GM23338 (cell line): ENCODE data around the gene YIPF1. TPM values are rescaled to one million over a fixed set of nuclear protein-coding genes. Genes with fewer than 3 reads are reported as not detected.

Experiments used
- ATAC-seq: fragments of 200-7000 bp; cut with Tn5 transposase; 3 replicates; pipeline ENCODE4 v1.9.1; 2020
- DNase-seq: peaks from one replicate; pipeline ENCODE4 v3.0.0-alpha.2; 2015; ENCODE audit warnings: low spot score
- H2AFZ ChIP-seq: fragments of 200-600 bp; sonication (generic); 2 replicates; pipeline ENCODE4 v1.8.0; 2016; ENCODE audit warnings: antibody characterized with exemption, mild to moderate bottlenecking, moderate library complexity
- H3F3A ChIP-seq: fragments of 200-600 bp; sonication (generic); replicated peaks from 2 replicates; pipeline ENCODE4 v1.8.0; 2017; ENCODE audit warnings: antibody characterized with exemption, mixed run types, low read depth
- H3K27ac ChIP-seq: fragments of 200-600 bp; sonication (generic); 2 replicates; pipeline ENCODE4 v1.6.1; 2016; ENCODE audit warnings: low read depth
- H3K27me3 ChIP-seq: fragments of 200-600 bp; sonication (generic); 2 replicates; pipeline ENCODE4 v1.8.0; 2016; ENCODE audit warnings: mild to moderate bottlenecking, mixed run types, moderate library complexity; ENCODE audit not compliant: insufficient read depth
- H3K36me3 ChIP-seq: fragments of 200-600 bp; sonication (generic); 2 replicates; pipeline ENCODE4 v1.8.0; 2016; ENCODE audit warnings: mild to moderate bottlenecking; ENCODE audit not compliant: insufficient read depth
- H3K4me1 ChIP-seq: fragments of 200-600 bp; sonication (generic); 2 replicates; pipeline ENCODE4 v1.8.0; 2016; ENCODE audit warnings: mild to moderate bottlenecking, moderate library complexity; ENCODE audit not compliant: insufficient read depth
- H3K4me2 ChIP-seq: fragments of 200-600 bp; sonication (generic); 2 replicates; pipeline ENCODE4 v1.7.1; 2017; ENCODE audit warnings: mixed run types
- H3K4me3 ChIP-seq: fragments of 200-600 bp; sonication (generic); 2 replicates; pipeline ENCODE4 v1.6.1; 2016; ENCODE audit warnings: mixed run types
- H3K79me2 ChIP-seq: fragments of 200-600 bp; sonication (generic); replicated peaks from 2 replicates; pipeline ENCODE4 v1.8.0; 2017; ENCODE audit warnings: mild to moderate bottlenecking; ENCODE audit not compliant: insufficient read depth
- H3K9me2 ChIP-seq: fragments of 200-600 bp; sonication (generic); 2 replicates; pipeline ENCODE4 v1.8.0; 2017; ENCODE audit not compliant: insufficient read depth
- H4K20me1 ChIP-seq: fragments of 200-600 bp; sonication (generic); replicated peaks from 2 replicates; pipeline ENCODE4 v1.8.0; 2017; ENCODE audit warnings: mild to moderate bottlenecking; ENCODE audit not compliant: insufficient read depth
- H3K27ac Mint-ChIP-seq: 2 replicates; pipeline ENCODE4 v1.8.0; 2020; ENCODE audit warnings: inconsistent platforms, mild to moderate bottlenecking, moderate library complexity, mixed read lengths
- H3K27me3 Mint-ChIP-seq: 3 replicates; pipeline ENCODE4 v1.8.0; 2022; ENCODE audit warnings: low read depth, mild to moderate bottlenecking, moderate library complexity, mixed read lengths, inconsistent platforms; ENCODE audit not compliant: insufficient read depth, poor library complexity
- H3K36me3 Mint-ChIP-seq: 3 replicates; pipeline ENCODE4 v1.8.0; 2021; ENCODE audit warnings: low read depth, mild to moderate bottlenecking, inconsistent platforms, moderate library complexity, mixed read lengths
- H3K4me1 Mint-ChIP-seq: 3 replicates; pipeline ENCODE4 v1.8.0; 2020; ENCODE audit warnings: mild to moderate bottlenecking, inconsistent platforms, mixed read lengths
- H3K4me3 Mint-ChIP-seq: 3 replicates; pipeline ENCODE4 v1.8.0; 2021; ENCODE audit warnings: moderate library complexity, mild to moderate bottlenecking, inconsistent platforms, mixed read lengths
- H3K9me3 Mint-ChIP-seq: 3 replicates; pipeline ENCODE4 v1.8.0; 2020; ENCODE audit warnings: moderate library complexity, mild to moderate bottlenecking, inconsistent platforms, mixed read lengths
- CREB1 ChIP-seq: fragments of 250-450 bp; sonication (Bioruptor Pico); IDR thresholded peaks from 2 replicates; pipeline ENCODE4 v1.5.0; 2020; ENCODE audit warnings: low read depth, mild to moderate bottlenecking, moderate library complexity
- EZH2 ChIP-seq: fragments of 200-600 bp; sonication (generic); IDR thresholded peaks from one replicate; pipeline ENCODE4 v1.8.0; 2017; ENCODE audit warnings: antibody characterized with exemption, mild to moderate bottlenecking, low read depth; ENCODE audit not compliant: unreplicated experiment
- EZH2phosphoT487 ChIP-seq: fragments of 200-600 bp; sonication (generic); IDR thresholded peaks from one replicate; pipeline ENCODE4 v1.8.1; 2018; ENCODE audit warnings: antibody characterized with exemption; ENCODE audit not compliant: unreplicated experiment
- JUNB ChIP-seq: IDR thresholded peaks from one replicate; pipeline ENCODE4 v1.6.1; 2016; ENCODE audit warnings: antibody characterized with exemption; ENCODE audit not compliant: unreplicated experiment
- POLR2AphosphoS5 ChIP-seq: IDR thresholded peaks from 2 replicates; pipeline ENCODE4 v1.6.1; 2016; ENCODE audit warnings: antibody characterized with exemption, low read depth
- STAT1 ChIP-seq: IDR thresholded peaks from one replicate; pipeline ENCODE4 v1.6.1; 2016; ENCODE audit warnings: antibody characterized with exemption; ENCODE audit not compliant: unreplicated experiment
- ZNF114 ChIP-seq: fragments of 250-450 bp; sonication (Bioruptor Pico); IDR thresholded peaks from 2 replicates; pipeline ENCODE4 v1.5.0; 2020; ENCODE audit warnings: mild to moderate bottlenecking, moderate library complexity
- ZNF331 ChIP-seq: fragments of 250-450 bp; sonication (Bioruptor Pico); IDR thresholded peaks from 2 replicates; pipeline ENCODE4 v1.5.0; 2020; ENCODE audit warnings: low read depth, mild to moderate bottlenecking, moderate library complexity
- polyA plus RNA-seq: library from polyadenylated mRNA; unstranded; fragments of >200 nt; fragmentation: Nextera tagmentation; extraction: Ambion mirVana; gene quantifications from 2 replicates; pipeline ENCODE4 v1.2.1, GENCODE V29; 2016
- total RNA-seq: library from RNA; depleted of rRNA; stranded (reverse); fragments of >200 nt; shearing (Covaris generic); gene quantifications from 2 replicates; pipeline ENCODE4 v1.2.3, GENCODE V29; 2014
- TF ChIP-seq, protein P1 (sequence below): IDR thresholded peaks from 2 replicates; pipeline ENCODE4 v1.6.1; 2016; ENCODE audit warnings: antibody characterized with exemption
- TF ChIP-seq, protein P2 (sequence below): fragments of 250-450 bp; sonication (Bioruptor Pico); IDR thresholded peaks from 2 replicates; pipeline ENCODE4 v1.5.0; 2020; ENCODE audit warnings: mild to moderate bottlenecking, moderate library complexity
- TF ChIP-seq, protein P3 (sequence below): IDR thresholded peaks from one replicate; pipeline ENCODE4 v1.6.1; 2018; ENCODE audit warnings: antibody characterized with exemption; ENCODE audit not compliant: unreplicated experiment
- TF ChIP-seq, protein P4 (sequence below), 2 experiments: fragments of 200-600 bp in 1 of 2; sonication (generic) in 1 of 2; conservative IDR thresholded peaks; 2 replicates each; pipeline versions ENCODE4 v1.5.1 to v1.6.1; 2016 to 2017; ENCODE audit warnings: antibody characterized with exemption in 2 of 2, low read depth in 2 of 2, mild to moderate bottlenecking in 2 of 2, moderate library complexity in 1 of 2

YIPF1 gene
- total and polyA plus RNA-seq, 2 experiments from 2014 or later = 14.1 to 24.0 TPM

DNA sequence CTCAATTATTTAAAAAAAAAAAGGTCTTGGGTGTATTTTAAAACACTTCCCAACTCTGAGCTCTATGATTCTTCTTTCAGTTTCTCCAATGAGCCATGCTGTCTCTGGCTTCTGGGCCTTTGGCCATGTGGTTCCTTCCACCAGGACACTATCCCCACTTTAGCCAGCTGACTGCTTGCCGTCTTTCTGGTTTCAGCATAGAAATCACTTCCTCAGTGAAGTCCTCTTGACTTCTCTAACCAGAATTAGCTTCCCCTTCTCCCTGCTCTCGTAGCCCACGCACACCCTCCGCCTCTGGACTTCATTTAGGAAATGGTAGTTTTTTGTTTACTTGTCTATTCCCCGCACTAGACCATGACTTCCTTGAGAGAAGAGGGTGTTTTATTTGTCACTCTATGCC, 3.3 kb upstream of the YIPF1 start:
- Histone ChIP-seq H4K20me1 (no peaks in the 10 kb centered on the region), H3K4me3 (no peak overlapping the region), H3K36me3 (no peaks in the 10 kb centered on the region; the same call in 1 of the 2 replicates), H2AFZ (no peak overlapping the region), H3F3A (no peaks in the 10 kb centered on the region; the same call in 1 of the 2 replicates), H3K4me2 (no peak overlapping the region), H3K27ac (no peak overlapping the region), H3K79me2 (no peaks in the 10 kb centered on the region), H3K27me3 (no peaks in the 10 kb centered on the region), H3K4me1 (peaks cover 5% of the 10 kb centered on the region; the same call in 1 of the 2 replicates), H3K9me2 (no peaks in the 10 kb centered on the region)
- Mint-ChIP-seq H3K4me3 (no peak overlapping the region), H3K27me3 (peaks cover 10% of the 10 kb centered on the region), H3K9me3 (no peaks in the 10 kb centered on the region), H3K4me1 (peaks cover 10% of the 10 kb centered on the region; the same call in 2 of the 3 replicates), H3K27ac (no peak overlapping the region), H3K36me3 (no peaks in the 10 kb centered on the region)
- ATAC-seq (no peak), DNase-seq (no peak)
- no peak for TF ChIP-seq EZH2
- TF ChIP-seq JUNB = no peak
- TF ChIP-seq, protein P1, sequence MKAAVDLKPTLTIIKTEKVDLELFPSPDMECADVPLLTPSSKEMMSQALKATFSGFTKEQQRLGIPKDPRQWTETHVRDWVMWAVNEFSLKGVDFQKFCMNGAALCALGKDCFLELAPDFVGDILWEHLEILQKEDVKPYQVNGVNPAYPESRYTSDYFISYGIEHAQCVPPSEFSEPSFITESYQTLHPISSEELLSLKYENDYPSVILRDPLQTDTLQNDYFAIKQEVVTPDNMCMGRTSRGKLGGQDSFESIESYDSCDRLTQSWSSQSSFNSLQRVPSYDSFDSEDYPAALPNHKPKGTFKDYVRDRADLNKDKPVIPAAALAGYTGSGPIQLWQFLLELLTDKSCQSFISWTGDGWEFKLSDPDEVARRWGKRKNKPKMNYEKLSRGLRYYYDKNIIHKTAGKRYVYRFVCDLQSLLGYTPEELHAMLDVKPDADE = no peak
- TF ChIP-seq, protein P2, sequence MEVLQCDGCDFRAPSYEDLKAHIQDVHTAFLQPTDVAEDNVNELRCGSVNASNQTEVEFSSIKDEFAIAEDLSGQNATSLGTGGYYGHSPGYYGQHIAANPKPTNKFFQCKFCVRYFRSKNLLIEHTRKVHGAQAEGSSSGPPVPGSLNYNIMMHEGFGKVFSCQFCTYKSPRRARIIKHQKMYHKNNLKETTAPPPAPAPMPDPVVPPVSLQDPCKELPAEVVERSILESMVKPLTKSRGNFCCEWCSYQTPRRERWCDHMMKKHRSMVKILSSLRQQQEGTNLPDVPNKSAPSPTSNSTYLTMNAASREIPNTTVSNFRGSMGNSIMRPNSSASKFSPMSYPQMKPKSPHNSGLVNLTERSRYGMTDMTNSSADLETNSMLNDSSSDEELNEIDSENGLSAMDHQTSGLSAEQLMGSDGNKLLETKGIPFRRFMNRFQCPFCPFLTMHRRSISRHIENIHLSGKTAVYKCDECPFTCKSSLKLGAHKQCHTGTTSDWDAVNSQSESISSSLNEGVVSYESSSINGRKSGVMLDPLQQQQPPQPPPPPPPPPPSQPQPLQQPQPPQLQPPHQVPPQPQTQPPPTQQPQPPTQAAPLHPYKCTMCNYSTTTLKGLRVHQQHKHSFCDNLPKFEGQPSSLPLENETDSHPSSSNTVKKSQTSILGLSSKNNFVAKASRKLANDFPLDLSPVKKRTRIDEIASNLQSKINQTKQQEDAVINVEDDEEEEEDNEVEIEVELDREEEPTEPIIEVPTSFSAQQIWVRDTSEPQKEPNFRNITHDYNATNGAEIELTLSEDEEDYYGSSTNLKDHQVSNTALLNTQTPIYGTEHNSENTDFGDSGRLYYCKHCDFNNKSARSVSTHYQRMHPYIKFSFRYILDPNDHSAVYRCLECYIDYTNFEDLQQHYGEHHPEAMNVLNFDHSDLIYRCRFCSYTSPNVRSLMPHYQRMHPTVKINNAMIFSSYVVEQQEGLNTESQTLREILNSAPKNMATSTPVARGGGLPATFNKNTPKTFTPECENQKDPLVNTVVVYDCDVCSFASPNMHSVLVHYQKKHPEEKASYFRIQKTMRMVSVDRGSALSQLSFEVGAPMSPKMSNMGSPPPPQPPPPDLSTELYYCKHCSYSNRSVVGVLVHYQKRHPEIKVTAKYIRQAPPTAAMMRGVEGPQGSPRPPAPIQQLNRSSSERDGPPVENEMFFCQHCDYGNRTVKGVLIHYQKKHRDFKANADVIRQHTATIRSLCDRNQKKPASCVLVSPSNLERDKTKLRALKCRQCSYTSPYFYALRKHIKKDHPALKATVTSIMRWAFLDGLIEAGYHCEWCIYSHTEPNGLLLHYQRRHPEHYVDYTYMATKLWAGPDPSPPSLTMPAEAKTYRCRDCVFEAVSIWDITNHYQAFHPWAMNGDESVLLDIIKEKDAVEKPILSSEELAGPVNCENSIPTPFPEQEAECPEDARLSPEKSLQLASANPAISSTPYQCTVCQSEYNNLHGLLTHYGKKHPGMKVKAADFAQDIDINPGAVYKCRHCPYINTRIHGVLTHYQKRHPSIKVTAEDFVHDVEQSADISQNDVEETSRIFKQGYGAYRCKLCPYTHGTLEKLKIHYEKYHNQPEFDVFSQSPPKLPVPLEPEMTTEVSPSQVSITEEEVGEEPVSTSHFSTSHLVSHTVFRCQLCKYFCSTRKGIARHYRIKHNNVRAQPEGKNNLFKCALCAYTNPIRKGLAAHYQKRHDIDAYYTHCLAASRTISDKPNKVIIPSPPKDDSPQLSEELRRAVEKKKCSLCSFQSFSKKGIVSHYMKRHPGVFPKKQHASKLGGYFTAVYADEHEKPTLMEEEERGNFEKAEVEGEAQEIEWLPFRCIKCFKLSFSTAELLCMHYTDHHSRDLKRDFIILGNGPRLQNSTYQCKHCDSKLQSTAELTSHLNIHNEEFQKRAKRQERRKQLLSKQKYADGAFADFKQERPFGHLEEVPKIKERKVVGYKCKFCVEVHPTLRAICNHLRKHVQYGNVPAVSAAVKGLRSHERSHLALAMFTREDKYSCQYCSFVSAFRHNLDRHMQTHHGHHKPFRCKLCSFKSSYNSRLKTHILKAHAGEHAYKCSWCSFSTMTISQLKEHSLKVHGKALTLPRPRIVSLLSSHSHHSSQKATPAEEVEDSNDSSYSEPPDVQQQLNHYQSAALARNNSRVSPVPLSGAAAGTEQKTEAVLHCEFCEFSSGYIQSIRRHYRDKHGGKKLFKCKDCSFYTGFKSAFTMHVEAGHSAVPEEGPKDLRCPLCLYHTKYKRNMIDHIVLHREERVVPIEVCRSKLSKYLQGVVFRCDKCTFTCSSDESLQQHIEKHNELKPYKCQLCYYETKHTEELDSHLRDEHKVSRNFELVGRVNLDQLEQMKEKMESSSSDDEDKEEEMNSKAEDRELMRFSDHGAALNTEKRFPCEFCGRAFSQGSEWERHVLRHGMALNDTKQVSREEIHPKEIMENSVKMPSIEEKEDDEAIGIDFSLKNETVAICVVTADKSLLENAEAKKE (CRISPR knock-in tag) = no peak
- no peak for TF ChIP-seq ZNF114 (CRISPR knock-in tag)
- TF ChIP-seq, protein P3, sequence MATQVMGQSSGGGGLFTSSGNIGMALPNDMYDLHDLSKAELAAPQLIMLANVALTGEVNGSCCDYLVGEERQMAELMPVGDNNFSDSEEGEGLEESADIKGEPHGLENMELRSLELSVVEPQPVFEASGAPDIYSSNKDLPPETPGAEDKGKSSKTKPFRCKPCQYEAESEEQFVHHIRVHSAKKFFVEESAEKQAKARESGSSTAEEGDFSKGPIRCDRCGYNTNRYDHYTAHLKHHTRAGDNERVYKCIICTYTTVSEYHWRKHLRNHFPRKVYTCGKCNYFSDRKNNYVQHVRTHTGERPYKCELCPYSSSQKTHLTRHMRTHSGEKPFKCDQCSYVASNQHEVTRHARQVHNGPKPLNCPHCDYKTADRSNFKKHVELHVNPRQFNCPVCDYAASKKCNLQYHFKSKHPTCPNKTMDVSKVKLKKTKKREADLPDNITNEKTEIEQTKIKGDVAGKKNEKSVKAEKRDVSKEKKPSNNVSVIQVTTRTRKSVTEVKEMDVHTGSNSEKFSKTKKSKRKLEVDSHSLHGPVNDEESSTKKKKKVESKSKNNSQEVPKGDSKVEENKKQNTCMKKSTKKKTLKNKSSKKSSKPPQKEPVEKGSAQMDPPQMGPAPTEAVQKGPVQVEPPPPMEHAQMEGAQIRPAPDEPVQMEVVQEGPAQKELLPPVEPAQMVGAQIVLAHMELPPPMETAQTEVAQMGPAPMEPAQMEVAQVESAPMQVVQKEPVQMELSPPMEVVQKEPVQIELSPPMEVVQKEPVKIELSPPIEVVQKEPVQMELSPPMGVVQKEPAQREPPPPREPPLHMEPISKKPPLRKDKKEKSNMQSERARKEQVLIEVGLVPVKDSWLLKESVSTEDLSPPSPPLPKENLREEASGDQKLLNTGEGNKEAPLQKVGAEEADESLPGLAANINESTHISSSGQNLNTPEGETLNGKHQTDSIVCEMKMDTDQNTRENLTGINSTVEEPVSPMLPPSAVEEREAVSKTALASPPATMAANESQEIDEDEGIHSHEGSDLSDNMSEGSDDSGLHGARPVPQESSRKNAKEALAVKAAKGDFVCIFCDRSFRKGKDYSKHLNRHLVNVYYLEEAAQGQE = no peak
- no peak for TF ChIP-seq POLR2AphosphoS5
- no peak for TF ChIP-seq CREB1 (CRISPR knock-in tag)
- TF ChIP-seq ZNF331 (CRISPR knock-in tag) = no peak
- no peak for TF ChIP-seq EZH2phosphoT487
- TF ChIP-seq, protein P4, sequence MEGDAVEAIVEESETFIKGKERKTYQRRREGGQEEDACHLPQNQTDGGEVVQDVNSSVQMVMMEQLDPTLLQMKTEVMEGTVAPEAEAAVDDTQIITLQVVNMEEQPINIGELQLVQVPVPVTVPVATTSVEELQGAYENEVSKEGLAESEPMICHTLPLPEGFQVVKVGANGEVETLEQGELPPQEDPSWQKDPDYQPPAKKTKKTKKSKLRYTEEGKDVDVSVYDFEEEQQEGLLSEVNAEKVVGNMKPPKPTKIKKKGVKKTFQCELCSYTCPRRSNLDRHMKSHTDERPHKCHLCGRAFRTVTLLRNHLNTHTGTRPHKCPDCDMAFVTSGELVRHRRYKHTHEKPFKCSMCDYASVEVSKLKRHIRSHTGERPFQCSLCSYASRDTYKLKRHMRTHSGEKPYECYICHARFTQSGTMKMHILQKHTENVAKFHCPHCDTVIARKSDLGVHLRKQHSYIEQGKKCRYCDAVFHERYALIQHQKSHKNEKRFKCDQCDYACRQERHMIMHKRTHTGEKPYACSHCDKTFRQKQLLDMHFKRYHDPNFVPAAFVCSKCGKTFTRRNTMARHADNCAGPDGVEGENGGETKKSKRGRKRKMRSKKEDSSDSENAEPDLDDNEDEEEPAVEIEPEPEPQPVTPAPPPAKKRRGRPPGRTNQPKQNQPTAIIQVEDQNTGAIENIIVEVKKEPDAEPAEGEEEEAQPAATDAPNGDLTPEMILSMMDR (conservative IDR thresholded peaks at IDR 0.05; ENCODE audit: low read depth in 2 of 2) = no peak
- TF ChIP-seq STAT1 = no peak
